ENCODE results near the gene KCNMA1. TPM values are rescaled to one million over a fixed set of nuclear protein-coding genes. Genes with fewer than 3 reads are reported as not detected.

Gene KCNMA1
- total RNA-seq, 1 donor from 2014 or later: 95.5 TPM

- no peak for TF ChIP-seq CTCF (IDR thresholded peaks at IDR 0.05)
- no peak overlapping the region for H3K4me3 Mint-ChIP-seq (ENCODE audit: unreplicated experiment)
- DNase-seq (ENCODE audit: extremely low spot score, unreplicated experiment): no peak
- no peaks in the 10 kb centered on the region for H3K27me3 Mint-ChIP-seq (ENCODE audit: unreplicated experiment)
- H3K4me1 Mint-ChIP-seq (ENCODE audit: unreplicated experiment): peaks cover 17% of the 10 kb centered on the region
- H3K36me3 Mint-ChIP-seq (ENCODE audit: unreplicated experiment): peaks cover 1% of the 10 kb centered on the region
- H3K9me3 Mint-ChIP-seq (ENCODE audit: unreplicated experiment): no peaks in the 10 kb centered on the region
- no peak overlapping the region for H3K27ac Mint-ChIP-seq (ENCODE audit: unreplicated experiment)
Measured at GRCh38 chr10:77381750-77382149, 255.9 kb downstream of the KCNMA1 start.

- Mint-ChIP-seq H3K9me3 (ENCODE audit: unreplicated experiment) (no peaks in the 10 kb centered on the region), H3K4me3 (ENCODE audit: unreplicated experiment) (no peak overlapping the region), H3K36me3 (ENCODE audit: unreplicated experiment) (peaks cover 3% of the 10 kb centered on the region), H3K27me3 (ENCODE audit: unreplicated experiment) (no peaks in the 10 kb centered on the region), H3K4me1 (ENCODE audit: unreplicated experiment) (peaks cover 9% of the 10 kb centered on the region), H3K27ac (ENCODE audit: unreplicated experiment) (no peak overlapping the region)
- no peak for TF ChIP-seq CTCF (IDR thresholded peaks at IDR 0.05)
- no peak for DNase-seq (ENCODE audit: extremely low spot score, unreplicated experiment)
Measured at GRCh38 chr10:77380723-77381122, 256.9 kb downstream of the KCNMA1 start.

- Mint-ChIP-seq H3K27ac (ENCODE audit: unreplicated experiment) (no peak overlapping the region), H3K4me1 (ENCODE audit: unreplicated experiment) (peaks cover 5% of the 10 kb centered on the region), H3K27me3 (ENCODE audit: unreplicated experiment) (no peaks in the 10 kb centered on the region), H3K9me3 (ENCODE audit: unreplicated experiment) (no peaks in the 10 kb centered on the region), H3K36me3 (ENCODE audit: unreplicated experiment) (peaks cover 4% of the 10 kb centered on the region), H3K4me3 (ENCODE audit: unreplicated experiment) (no peak overlapping the region)
- no peak for TF ChIP-seq CTCF (IDR thresholded peaks at IDR 0.05)
- no peak for DNase-seq (ENCODE audit: extremely low spot score, unreplicated experiment)
Measured at GRCh38 chr10:77380191-77380590, 257.4 kb downstream of the KCNMA1 start.

- Mint-ChIP-seq H3K4me3 (ENCODE audit: unreplicated experiment) (no peak overlapping the region), H3K27me3 (ENCODE audit: unreplicated experiment) (no peaks in the 10 kb centered on the region), H3K27ac (ENCODE audit: unreplicated experiment) (no peak overlapping the region), H3K4me1 (ENCODE audit: unreplicated experiment) (peaks cover under 1% of the 10 kb centered on the region), H3K9me3 (ENCODE audit: unreplicated experiment) (no peaks in the 10 kb centered on the region), H3K36me3 (ENCODE audit: unreplicated experiment) (peaks cover 5% of the 10 kb centered on the region)
- DNase-seq (ENCODE audit: extremely low spot score, unreplicated experiment): no peak
- TF ChIP-seq CTCF (IDR thresholded peaks at IDR 0.05): no peak
Measured at GRCh38 chr10:77378366-77379349, 258.9 kb downstream of the KCNMA1 start.

- Mint-ChIP-seq H3K9me3 (ENCODE audit: unreplicated experiment) (no peaks in the 10 kb centered on the region), H3K4me1 (ENCODE audit: unreplicated experiment) (no peaks in the 10 kb centered on the region), H3K27ac (ENCODE audit: unreplicated experiment) (no peak overlapping the region), H3K27me3 (ENCODE audit: unreplicated experiment) (no peaks in the 10 kb centered on the region), H3K4me3 (ENCODE audit: unreplicated experiment) (no peak overlapping the region), H3K36me3 (ENCODE audit: unreplicated experiment) (peaks cover 5% of the 10 kb centered on the region)
- no peak for DNase-seq (ENCODE audit: extremely low spot score, unreplicated experiment)
- TF ChIP-seq CTCF (IDR thresholded peaks at IDR 0.05): no peak
Measured at GRCh38 chr10:77377678-77378352, 259.8 kb downstream of the KCNMA1 start.

Data from osteocyte (in vitro differentiated cells).